ENCODE results near the gene DDR2.

DDR2 gene

DNA sequence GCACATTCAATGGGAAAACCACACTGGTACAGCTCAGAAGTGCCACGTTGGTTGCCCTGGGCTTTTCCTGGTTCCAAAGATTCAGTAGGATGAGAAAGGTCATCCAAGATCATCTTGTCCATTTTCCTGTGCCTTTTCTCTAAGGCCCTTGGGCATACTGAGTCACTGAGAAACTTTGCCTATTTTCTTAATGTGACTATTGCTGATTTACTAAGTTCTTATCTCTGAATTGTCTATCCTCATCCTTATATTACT, 101.0 kb downstream of the DDR2 start:
- H3K9me3 ChIP-seq (replicated peaks; ENCODE audit: insufficient read depth, low read length): no peaks in the 10 kb centered on the region
- no peaks in the 10 kb centered on the region for H3K79me2 ChIP-seq (ENCODE audit: low read length)
- H3F3A ChIP-seq (ENCODE audit: insufficient read depth, low read length): no peaks in the 10 kb centered on the region
- H3K4me2 ChIP-seq (ENCODE audit: low read depth, low read length): no peak overlapping the region
- H3K4me3 ChIP-seq (ENCODE audit: low read length): no peak overlapping the region
- H3K9me2 ChIP-seq (replicated peaks; ENCODE audit: insufficient read depth, low read length): no peaks in the 10 kb centered on the region
- H3K27me3 ChIP-seq (replicated peaks; ENCODE audit: insufficient read depth, low read length): no peaks in the 10 kb centered on the region
- DNase-seq: no peak
- no peak overlapping the region for H2AFZ ChIP-seq (ENCODE audit: low read length)
- H3K9ac ChIP-seq (ENCODE audit: low read length): no peak overlapping the region
- H4K20me1 ChIP-seq (ENCODE audit: insufficient read depth, low read length): no peaks in the 10 kb centered on the region
- no peaks in the 10 kb centered on the region for H3K4me1 ChIP-seq (ENCODE audit: low read length)
- TF ChIP-seq, protein P1, sequence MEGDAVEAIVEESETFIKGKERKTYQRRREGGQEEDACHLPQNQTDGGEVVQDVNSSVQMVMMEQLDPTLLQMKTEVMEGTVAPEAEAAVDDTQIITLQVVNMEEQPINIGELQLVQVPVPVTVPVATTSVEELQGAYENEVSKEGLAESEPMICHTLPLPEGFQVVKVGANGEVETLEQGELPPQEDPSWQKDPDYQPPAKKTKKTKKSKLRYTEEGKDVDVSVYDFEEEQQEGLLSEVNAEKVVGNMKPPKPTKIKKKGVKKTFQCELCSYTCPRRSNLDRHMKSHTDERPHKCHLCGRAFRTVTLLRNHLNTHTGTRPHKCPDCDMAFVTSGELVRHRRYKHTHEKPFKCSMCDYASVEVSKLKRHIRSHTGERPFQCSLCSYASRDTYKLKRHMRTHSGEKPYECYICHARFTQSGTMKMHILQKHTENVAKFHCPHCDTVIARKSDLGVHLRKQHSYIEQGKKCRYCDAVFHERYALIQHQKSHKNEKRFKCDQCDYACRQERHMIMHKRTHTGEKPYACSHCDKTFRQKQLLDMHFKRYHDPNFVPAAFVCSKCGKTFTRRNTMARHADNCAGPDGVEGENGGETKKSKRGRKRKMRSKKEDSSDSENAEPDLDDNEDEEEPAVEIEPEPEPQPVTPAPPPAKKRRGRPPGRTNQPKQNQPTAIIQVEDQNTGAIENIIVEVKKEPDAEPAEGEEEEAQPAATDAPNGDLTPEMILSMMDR (IDR thresholded peaks at IDR 0.05; ENCODE audit: low read length): no peak
- TF ChIP-seq EZH2 (optimal IDR thresholded peaks at IDR 0.05; ENCODE audit: low read depth, low read length) (no peak), EZH2phosphoT487 (IDR thresholded peaks at IDR 0.05; ENCODE audit: low read length) (no peak)
- H3K36me3 ChIP-seq (replicated peaks; ENCODE audit: insufficient read depth, low read length): no peaks in the 10 kb centered on the region
- no peak overlapping the region for H3K27ac ChIP-seq (ENCODE audit: low read length)

DNA sequence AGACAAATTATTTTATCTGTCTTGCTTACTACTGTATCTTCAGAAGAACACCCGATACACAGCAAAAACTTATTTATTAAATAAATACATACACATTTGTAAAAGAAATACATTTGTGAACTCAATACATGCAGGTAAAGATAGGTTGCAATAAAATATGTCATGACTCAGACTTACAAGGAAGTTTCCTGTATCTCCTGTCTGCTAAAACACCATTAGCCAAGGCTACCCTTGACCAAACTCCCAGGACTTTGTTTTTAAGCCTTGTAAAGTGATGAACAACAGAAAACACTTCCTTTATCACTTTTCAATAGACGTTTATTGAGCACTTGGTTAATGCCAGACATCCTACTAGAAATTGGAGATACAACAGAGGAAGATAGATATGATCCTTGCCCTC, 101.8 kb downstream of the DDR2 start:
- no peaks in the 10 kb centered on the region for H3K4me1 ChIP-seq (ENCODE audit: low read length)
- H3K9ac ChIP-seq (ENCODE audit: low read length): no peak overlapping the region
- no peaks in the 10 kb centered on the region for H3K9me2 ChIP-seq (replicated peaks; ENCODE audit: insufficient read depth, low read length)
- H3K27me3 ChIP-seq (replicated peaks; ENCODE audit: insufficient read depth, low read length): no peaks in the 10 kb centered on the region
- no peaks in the 10 kb centered on the region for H3K79me2 ChIP-seq (ENCODE audit: low read length)
- no peaks in the 10 kb centered on the region for H3K9me3 ChIP-seq (replicated peaks; ENCODE audit: insufficient read depth, low read length)
- H3K36me3 ChIP-seq (replicated peaks; ENCODE audit: insufficient read depth, low read length): no peaks in the 10 kb centered on the region
- no peaks in the 10 kb centered on the region for H3F3A ChIP-seq (ENCODE audit: insufficient read depth, low read length)
- TF ChIP-seq, protein P1 (IDR thresholded peaks at IDR 0.05; ENCODE audit: low read length): no peak
- TF ChIP-seq EZH2phosphoT487 (IDR thresholded peaks at IDR 0.05; ENCODE audit: low read length) (no peak), EZH2 (optimal IDR thresholded peaks at IDR 0.05; ENCODE audit: low read depth, low read length) (no peak)
- H4K20me1 ChIP-seq (ENCODE audit: insufficient read depth, low read length): no peaks in the 10 kb centered on the region
- no peak overlapping the region for H2AFZ ChIP-seq (ENCODE audit: low read length)
- H3K4me2 ChIP-seq (ENCODE audit: low read depth, low read length): no peak overlapping the region
- no peak overlapping the region for H3K4me3 ChIP-seq (ENCODE audit: low read length)
- no peak overlapping the region for H3K27ac ChIP-seq (ENCODE audit: low read length)
- no peak for DNase-seq

DNA sequence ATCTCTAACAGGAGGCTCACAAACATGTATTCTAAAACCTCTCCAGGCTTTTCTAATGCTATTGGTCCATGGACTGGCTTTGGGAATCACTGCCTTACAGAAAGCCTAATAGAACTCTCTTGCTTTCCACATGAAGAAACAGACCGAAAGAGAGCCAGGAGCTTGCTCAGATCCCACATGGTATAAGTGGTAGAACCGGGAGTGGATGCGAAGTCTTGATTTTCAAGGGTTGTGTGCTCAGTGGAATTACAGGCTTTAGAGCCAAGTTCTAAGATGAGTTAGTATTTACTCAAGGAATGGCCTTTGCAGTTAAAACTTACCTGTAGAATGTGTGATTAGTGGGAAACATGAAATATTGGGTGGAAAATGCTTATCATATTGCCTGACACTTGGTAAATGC, 103.9 kb downstream of the DDR2 start:
- no peaks in the 10 kb centered on the region for H3K79me2 ChIP-seq (ENCODE audit: low read length)
- H4K20me1 ChIP-seq (ENCODE audit: insufficient read depth, low read length): no peaks in the 10 kb centered on the region
- no peak overlapping the region for H3K4me2 ChIP-seq (ENCODE audit: low read depth, low read length)
- no peak for DNase-seq
- no peaks in the 10 kb centered on the region for H3K36me3 ChIP-seq (replicated peaks; ENCODE audit: insufficient read depth, low read length)
- H2AFZ ChIP-seq (ENCODE audit: low read length): no peak overlapping the region
- no peaks in the 10 kb centered on the region for H3K4me1 ChIP-seq (ENCODE audit: low read length)
- H3K9ac ChIP-seq (ENCODE audit: low read length): no peak overlapping the region
- TF ChIP-seq EZH2phosphoT487 (IDR thresholded peaks at IDR 0.05; ENCODE audit: low read length): no peak
- TF ChIP-seq, protein P1 (IDR thresholded peaks at IDR 0.05; ENCODE audit: low read length): no peak
- no peak for TF ChIP-seq EZH2 (optimal IDR thresholded peaks at IDR 0.05; ENCODE audit: low read depth, low read length)
- no peaks in the 10 kb centered on the region for H3K9me3 ChIP-seq (replicated peaks; ENCODE audit: insufficient read depth, low read length)
- no peaks in the 10 kb centered on the region for H3K27me3 ChIP-seq (replicated peaks; ENCODE audit: insufficient read depth, low read length)
- H3K9me2 ChIP-seq (replicated peaks; ENCODE audit: insufficient read depth, low read length): no peaks in the 10 kb centered on the region
- no peaks in the 10 kb centered on the region for H3F3A ChIP-seq (ENCODE audit: insufficient read depth, low read length)
- H3K4me3 ChIP-seq (ENCODE audit: low read length): no peak overlapping the region
- H3K27ac ChIP-seq (ENCODE audit: low read length): no peak overlapping the region
